Uterus (tissue), 4 donors: Measurements from ENCODE around the gene SEC61G. TPM values are rescaled to one million over a fixed set of nuclear protein-coding genes. Genes with fewer than 3 reads are reported as not detected.

ENCODE experiments used
- DNase-seq, 2 donors: peaks; one replicate each; pipeline ENCODE4 v3.0.0-alpha.2; 2019 to 2020
- H3K27ac ChIP-seq, 2 donors: fragments of 200-600 bp; sonication (generic); 1 replicate in 1 of 2; 2 replicates in 1 of 2; pipeline ENCODE4 v1.5.1; 2016 to 2018
- H3K27me3 ChIP-seq, 2 donors: fragments of 200-600 bp; sonication (generic); one replicate each; pipeline ENCODE4 v1.5.1; 2018 to 2019; ENCODE audit warnings: control low read depth in 1 of 2
- H3K36me3 ChIP-seq, 2 donors: fragments of 200-600 bp; sonication (generic); one replicate each; pipeline ENCODE4 v1.5.1; 2019; ENCODE audit warnings: control low read depth in 1 of 2
- H3K4me1 ChIP-seq, 2 donors: fragments of 200-600 bp; sonication (generic); one replicate each; pipeline ENCODE4 v1.5.1; 2018 to 2019; ENCODE audit warnings: control low read depth in 1 of 2
- H3K4me3 ChIP-seq, 2 donors: fragments of 200-600 bp; sonication (generic); 1 replicate in 1 of 2; 2 replicates in 1 of 2; pipeline ENCODE4 v1.5.1; 2018 to 2019; ENCODE audit warnings: mild to moderate bottlenecking in 1 of 2
- H3K9me3 ChIP-seq, 2 donors: fragments of 200-600 bp; sonication (generic); one replicate each; pipeline ENCODE4 v1.5.1; 2019; ENCODE audit warnings: control low read depth in 1 of 2
- CTCF ChIP-seq, 4 experiments: fragments of 200-600 bp in 2 of 4; fragments of 450-650 bp in 2 of 4; sonication (generic) in 2 of 4; IDR thresholded peaks; one replicate each; pipeline ENCODE4 v1.5.1; 2016 to 2019; ENCODE audit warnings: antibody characterized with exemption in 4 of 4, mild to moderate bottlenecking in 2 of 4, moderate library complexity in 1 of 4
- POLR2A ChIP-seq, 2 donors: fragments of 450-650 bp; IDR thresholded peaks; one replicate each; pipeline ENCODE4 v1.6.1; 2016; ENCODE audit warnings: antibody characterized with exemption in 2 of 2, mild to moderate bottlenecking in 1 of 2, moderate library complexity in 1 of 2
- intact Hi-C: fragments of 100-400 bp; cut with DNase I; formaldehyde crosslinking; loops from one replicate; pipeline ENCODE4 v1.15.1; 2023; ENCODE audit warnings: low total_unique reads
- total RNA-seq, 4 donors: library from RNA; depleted of rRNA in 3 of 4; stranded (reverse); fragments of >200 nt in 3 of 4; gene quantifications; one replicate each; pipeline versions ENCODE4 v1.1.0 to v1.2.4, GENCODE V29; 2014 to 2023
- donor health status: DM: yes; HTN: yes; CAD: no.

The SEC61G gene
- total RNA-seq, 4 donors from 2014 or later = 52.7 to 530 (median 401) TPM

DNA sequence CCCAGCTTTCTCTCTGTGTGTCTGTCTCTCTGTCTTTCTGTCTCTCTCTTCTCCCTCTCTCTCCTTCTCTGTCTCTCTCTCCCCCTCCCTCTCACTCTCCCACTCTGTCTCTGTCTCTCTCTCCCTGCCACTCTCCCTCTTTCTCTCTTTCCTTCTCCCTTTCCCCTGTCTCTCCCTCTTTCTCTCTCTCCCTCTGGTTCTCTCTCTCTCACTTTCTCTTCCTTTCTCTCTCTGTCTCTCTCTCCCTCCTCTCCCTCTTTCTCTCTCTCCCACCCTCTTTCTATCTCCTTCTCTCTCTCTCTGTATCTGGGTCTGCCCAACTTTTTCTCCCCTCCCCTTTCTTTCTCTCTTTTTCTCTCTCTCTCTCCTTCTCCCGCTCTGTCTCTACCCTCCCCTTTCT lies 36.5 kb downstream of the SEC61G start:
- Histone ChIP-seq H3K36me3 (no peaks in the 10 kb centered on the region), H3K27me3 (no peaks in the 10 kb centered on the region), H3K4me1 (no peaks in the 10 kb centered on the region), H3K4me3 (no peak overlapping the region), H3K27ac (no peak overlapping the region), H3K9me3 (no peaks in the 10 kb centered on the region)
- no peak for TF ChIP-seq POLR2A (IDR thresholded peaks at IDR 0.05)
- TF ChIP-seq CTCF (IDR thresholded peaks at IDR 0.05) = no peak
- intact Hi-C loops = no loop called here
- no peak for DNase-seq

- H3K27me3 ChIP-seq = no peaks in the 10 kb centered on the region
- H3K9me3 ChIP-seq = no peaks in the 10 kb centered on the region
- H3K36me3 ChIP-seq = no peaks in the 10 kb centered on the region
- H3K4me1 ChIP-seq = no peaks in the 10 kb centered on the region
- no peak for DNase-seq
- intact Hi-C loops = no loop called here
- H3K27ac ChIP-seq = no peak overlapping the region
- no peak overlapping the region for H3K4me3 ChIP-seq
- TF ChIP-seq POLR2A (IDR thresholded peaks at IDR 0.05) = no peak
- no peak for TF ChIP-seq CTCF (IDR thresholded peaks at IDR 0.05)
Observed at GRCh38 chr7:54722026-54722425, 37.0 kb downstream of the SEC61G start.

- TF ChIP-seq CTCF (IDR thresholded peaks at IDR 0.05) (no peak), POLR2A (IDR thresholded peaks at IDR 0.05) (no peak)
- Histone ChIP-seq H3K4me1 (no peaks in the 10 kb centered on the region), H3K9me3 (no peaks in the 10 kb centered on the region), H3K27me3 (no peaks in the 10 kb centered on the region), H3K27ac (no peak overlapping the region), H3K36me3 (no peaks in the 10 kb centered on the region), H3K4me3 (no peak overlapping the region)
- DNase-seq = no peak
- intact Hi-C loops = no loop called here
Observed at GRCh38 chr7:54719974-54720373, 39.0 kb downstream of the SEC61G start.

GRCh38 chr7:54719425-54719824 lies 39.6 kb downstream of the SEC61G start:
- intact Hi-C loops = no loop called here

GRCh38 chr7:54712820-54713219 lies 46.2 kb downstream of the SEC61G start:
- TF ChIP-seq CTCF (IDR thresholded peaks at IDR 0.05) (no peak), POLR2A (IDR thresholded peaks at IDR 0.05) (no peak)
- intact Hi-C loops = no loop called here

More at GRCh38 chr7:54719425-54719824, 39.6 kb downstream of the SEC61G start:
- Histone ChIP-seq H3K27ac (no peak overlapping the region), H3K36me3 (no peaks in the 10 kb centered on the region), H3K27me3 (no peaks in the 10 kb centered on the region), H3K4me3 (no peak overlapping the region), H3K9me3 (no peaks in the 10 kb centered on the region), H3K4me1 (no peaks in the 10 kb centered on the region)
- no peak for DNase-seq
- no peak for TF ChIP-seq POLR2A (IDR thresholded peaks at IDR 0.05)
- no peak for TF ChIP-seq CTCF (IDR thresholded peaks at IDR 0.05)

More at GRCh38 chr7:54712820-54713219, 46.2 kb downstream of the SEC61G start:
- no peak for DNase-seq
- Histone ChIP-seq H3K36me3 (no peaks in the 10 kb centered on the region), H3K4me1 (no peaks in the 10 kb centered on the region), H3K27me3 (no peaks in the 10 kb centered on the region), H3K4me3 (no peak overlapping the region), H3K27ac (no peak overlapping the region), H3K9me3 (no peaks in the 10 kb centered on the region)
